Natural killer cell (primary cell): ENCODE data around the gene CCL7. TPM values are rescaled to one million over a fixed set of nuclear protein-coding genes. Genes with fewer than 3 reads are reported as not detected.

ENCODE experiments used
- ATAC-seq, 3 donors: fragments of 150-1000 bp in 2 of 3; fragments of 200-7000 bp in 1 of 3; cut with Tn5 transposase; 1 replicate in 1 of 3; 2 replicates in 2 of 3; pipeline ENCODE4 v1.10.0; 2021; ENCODE audit warnings: mild to moderate bottlenecking in 2 of 3, moderate library complexity in 2 of 3
- DNase-seq, 2 donors: peaks; one replicate each; pipeline versions ENCODE4 v3.0.0 to v3.0.0-alpha.2; 2013 to 2021; ENCODE audit warnings: mixed read lengths in 1 of 2
- H3K27ac ChIP-seq: one replicate; pipeline ENCODE4 v1.5.1; 2013; ENCODE audit warnings: mild to moderate bottlenecking, low read length
- H3K27me3 ChIP-seq: one replicate; pipeline ENCODE4 v1.6.1; 2013; ENCODE audit warnings: low read length; ENCODE audit not compliant: control insufficient read depth, insufficient read depth
- H3K36me3 ChIP-seq: one replicate; pipeline ENCODE4 v1.6.1; 2013; ENCODE audit warnings: low read length; ENCODE audit not compliant: control insufficient read depth, insufficient read depth
- H3K4me1 ChIP-seq: one replicate; pipeline ENCODE4 v1.6.1; 2013; ENCODE audit warnings: low read length; ENCODE audit not compliant: control insufficient read depth, insufficient read depth
- H3K4me3 ChIP-seq: one replicate; pipeline ENCODE4 v1.5.1; 2013; ENCODE audit warnings: low read length
- H3K9me3 ChIP-seq: one replicate; pipeline ENCODE4 v1.6.1; 2013; ENCODE audit warnings: low read length; ENCODE audit not compliant: control insufficient read depth, insufficient read depth
- H3K27ac Mint-ChIP-seq, 2 donors: one replicate each; pipeline ENCODE4 v1.8.0; 2022; ENCODE audit warnings: mild to moderate bottlenecking in 2 of 2, mixed read lengths in 2 of 2, moderate library complexity in 1 of 2
- H3K27me3 Mint-ChIP-seq, 2 donors: one replicate each; pipeline ENCODE4 v1.8.0; 2022; ENCODE audit warnings: low read depth in 2 of 2, mixed read lengths in 2 of 2
- H3K36me3 Mint-ChIP-seq: one replicate; pipeline ENCODE4 v1.8.0; 2022; ENCODE audit warnings: mixed read lengths
- H3K4me1 Mint-ChIP-seq, 2 donors: one replicate each; pipeline ENCODE4 v1.8.0; 2022; ENCODE audit warnings: mixed read lengths in 2 of 2
- H3K4me3 Mint-ChIP-seq: one replicate; pipeline ENCODE4 v1.8.0; 2022; ENCODE audit warnings: mild to moderate bottlenecking, moderate library complexity, mixed read lengths
- H3K9me3 Mint-ChIP-seq, 2 donors: one replicate each; pipeline ENCODE4 v1.8.0; 2022; ENCODE audit warnings: mixed read lengths in 2 of 2
- CTCF ChIP-seq: fragments of 200-600 bp; IDR thresholded peaks from one replicate; pipeline ENCODE4 v1.8.0; 2022; ENCODE audit warnings: antibody characterized with exemption
- WGBS: methylation state at CpG from one replicate; pipeline ENCODE4 v1.1.7; 2013; ENCODE audit warnings: missing lambda C conversion rate; ENCODE audit not compliant: insufficient coverage; 5-methylcytosine and 5-hydroxymethylcytosine counted together
- intact Hi-C: fragments of 100-400 bp; cut with micrococcal nuclease; formaldehyde crosslinking; loops from one replicate; pipeline ENCODE4 v1.14.2; 2022
- total RNA-seq, 4 donors: library from RNA; stranded (reverse); fragments of 120-200 nt in 1 of 4; gene quantifications; one replicate each; pipeline versions ENCODE4 v1.2.3 to v1.2.4, GENCODE V29; 2013 to 2022

CCL7 gene
- total RNA-seq, 3 donors from 2014 or later (not counting 1 experiment from before 2014, with no cell fraction given) = not detected

GRCh38 chr17:34236281-34236892 is 33.6 kb upstream of the CCL7 start:
- DNase-seq = no peak
- H3K27me3 Mint-ChIP-seq = peaks cover 6 to 10% of the 10 kb centered on the region in 2 donors
- Histone ChIP-seq H3K27me3 (no peaks in the 10 kb centered on the region), H3K4me3 (no peak overlapping the region), H3K27ac (no peak overlapping the region), H3K4me1 (peaks cover 6% of the 10 kb centered on the region), H3K9me3 (no peaks in the 10 kb centered on the region), H3K36me3 (no peaks in the 10 kb centered on the region)
- WGBS = 53% methylated on average over 6 of the region's 6 CpGs
- H3K4me3 Mint-ChIP-seq = no peak overlapping the region
- H3K27ac Mint-ChIP-seq = no peak overlapping the region
- H3K4me1 Mint-ChIP-seq = no peaks in the 10 kb centered on the region
- H3K36me3 Mint-ChIP-seq = no peaks in the 10 kb centered on the region
- TF ChIP-seq CTCF = no peak
- ATAC-seq = no peak
- intact Hi-C loops = no loop called here
- H3K9me3 Mint-ChIP-seq = no peaks in the 10 kb centered on the region

GRCh38 chr17:34237458-34237857 is 32.6 kb upstream of the CCL7 start:
- Histone ChIP-seq H3K4me3 (no peak overlapping the region), H3K27me3 (no peaks in the 10 kb centered on the region), H3K9me3 (no peaks in the 10 kb centered on the region), H3K36me3 (no peaks in the 10 kb centered on the region), H3K4me1 (peaks cover 6% of the 10 kb centered on the region), H3K27ac (no peak overlapping the region)
- no peak for DNase-seq
- WGBS = 93% methylated on average over 3 of the region's 3 CpGs
- Mint-ChIP-seq H3K27ac (no peak overlapping the region), H3K4me1 (no peaks in the 10 kb centered on the region), H3K9me3 (no peaks in the 10 kb centered on the region), H3K4me3 (no peak overlapping the region), H3K27me3 (peaks cover 6 to 10% of the 10 kb centered on the region in 2 donors), H3K36me3 (no peaks in the 10 kb centered on the region)
- no peak for TF ChIP-seq CTCF
- intact Hi-C loops = no loop called here
- ATAC-seq = no peak

GRCh38 chr17:34241062-34241461 is 29.0 kb upstream of the CCL7 start:
- Mint-ChIP-seq H3K27ac (no peak overlapping the region), H3K36me3 (no peaks in the 10 kb centered on the region), H3K9me3 (no peaks in the 10 kb centered on the region), H3K27me3 (peaks cover 3 to 10% of the 10 kb centered on the region in 2 donors), H3K4me1 (no peaks in the 10 kb centered on the region), H3K4me3 (no peak overlapping the region)
- 11% methylated on average over 4 of the region's 4 CpGs for WGBS
- Histone ChIP-seq H3K4me1 (peaks cover 9% of the 10 kb centered on the region), H3K4me3 (no peak overlapping the region), H3K27me3 (no peaks in the 10 kb centered on the region), H3K27ac (no peak overlapping the region), H3K9me3 (no peaks in the 10 kb centered on the region), H3K36me3 (no peaks in the 10 kb centered on the region)
- ATAC-seq (no peak), DNase-seq (no peak)
- TF ChIP-seq CTCF = no peak
- intact Hi-C loops = no loop called here
